Measurements from ENCODE around the gene RAET1L. TPM values are rescaled to one million over a fixed set of nuclear protein-coding genes. Genes with fewer than 3 reads are reported as not detected.

The RAET1L gene
- total and polyA plus RNA-seq, 2 experiments from 2014 or later = not detected

- Histone ChIP-seq H3K27ac (no peak overlapping the region), H3K27me3 (peaks cover 39% of the 10 kb centered on the region), H3K9me3 (ENCODE audit: low read depth) (no peaks in the 10 kb centered on the region), H3K36me3 (no peaks in the 10 kb centered on the region), H3K4me1 (ENCODE audit: low read depth) (no peaks in the 10 kb centered on the region), H3K4me3 (no peak overlapping the region)
- no peak for DNase-seq (ENCODE audit: low read depth in 1 of 2, low spot score in 1 of 2)
- TF ChIP-seq CTCF (IDR thresholded peaks at IDR 0.05; ENCODE audit: low read depth, low read length) = no peak
Observed at GRCh38 chr6:150058231-150058792, 33.0 kb upstream of the RAET1L start.

GRCh38 chr6:150057501-150057951 is 32.2 kb upstream of the RAET1L start:
- peaks cover 44% of the 10 kb centered on the region for H3K27me3 ChIP-seq
- H3K36me3 ChIP-seq = no peaks in the 10 kb centered on the region
- TF ChIP-seq CTCF (IDR thresholded peaks at IDR 0.05; ENCODE audit: low read depth, low read length) = no peak
- H3K9me3 ChIP-seq (ENCODE audit: low read depth) = no peaks in the 10 kb centered on the region
- no peak overlapping the region for H3K4me3 ChIP-seq
- no peak overlapping the region for H3K27ac ChIP-seq
- no peaks in the 10 kb centered on the region for H3K4me1 ChIP-seq (ENCODE audit: low read depth)
- DNase-seq (ENCODE audit: low read depth in 1 of 2, low spot score in 1 of 2) = no peak

- H3K9me3 ChIP-seq (ENCODE audit: low read depth) = no peaks in the 10 kb centered on the region
- TF ChIP-seq CTCF (IDR thresholded peaks at IDR 0.05; ENCODE audit: low read depth, low read length) = no peak
- H3K4me1 ChIP-seq (ENCODE audit: low read depth) = no peaks in the 10 kb centered on the region
- H3K27ac ChIP-seq = no peak overlapping the region
- no peaks in the 10 kb centered on the region for H3K36me3 ChIP-seq
- H3K27me3 ChIP-seq = peaks cover 50% of the 10 kb centered on the region
- no peak for DNase-seq (ENCODE audit: low read depth in 1 of 2, low spot score in 1 of 2)
- no peak overlapping the region for H3K4me3 ChIP-seq
Observed at GRCh38 chr6:150056916-150057315, 31.6 kb upstream of the RAET1L start.

GRCh38 chr6:150056156-150056555 is 30.8 kb upstream of the RAET1L start:
- no peak for DNase-seq (ENCODE audit: low read depth in 1 of 2, low spot score in 1 of 2)
- H3K27me3 ChIP-seq = peaks cover 54% of the 10 kb centered on the region
- no peaks in the 10 kb centered on the region for H3K4me1 ChIP-seq (ENCODE audit: low read depth)
- no peaks in the 10 kb centered on the region for H3K9me3 ChIP-seq (ENCODE audit: low read depth)
- H3K4me3 ChIP-seq = no peak overlapping the region
- TF ChIP-seq CTCF (IDR thresholded peaks at IDR 0.05; ENCODE audit: low read depth, low read length) = no peak
- no peak overlapping the region for H3K27ac ChIP-seq
- H3K36me3 ChIP-seq = no peaks in the 10 kb centered on the region

GRCh38 chr6:150055131-150055530 is 29.8 kb upstream of the RAET1L start:
- peaks cover 54% of the 10 kb centered on the region for H3K27me3 ChIP-seq
- no peaks in the 10 kb centered on the region for H3K4me1 ChIP-seq (ENCODE audit: low read depth)
- H3K9me3 ChIP-seq (ENCODE audit: low read depth) = no peaks in the 10 kb centered on the region
- TF ChIP-seq CTCF (IDR thresholded peaks at IDR 0.05; ENCODE audit: low read depth, low read length) = no peak
- no peaks in the 10 kb centered on the region for H3K36me3 ChIP-seq
- H3K4me3 ChIP-seq = no peak overlapping the region
- DNase-seq (ENCODE audit: low read depth in 1 of 2, low spot score in 1 of 2) = no peak
- no peak overlapping the region for H3K27ac ChIP-seq
